Prostate gland (tissue), 2 donors: Measurements from ENCODE around the gene RACK1.
"Not testable (repeated sequence)": the region's sequence is repeated elsewhere in the genome, so short reads cannot be mapped to it uniquely, and the experiment has no call there.

Experiments
- POLR2AphosphoS5 ChIP-seq: sonication (generic); formaldehyde crosslinking; IDR thresholded peaks from one replicate; pipeline ENCODE4 v1.6.1; 2017; ENCODE audit warnings: antibody characterized with exemption
- TF ChIP-seq, protein P1 (sequence below), 4 experiments: fragments of 200-600 bp in 2 of 4; fragments of 450-650 bp in 2 of 4; sonication (generic) in 2 of 4; IDR thresholded peaks; 1 replicate in 3 of 4; 2 replicates in 1 of 4; pipeline ENCODE4 v1.5.1; 2016 to 2019; ENCODE audit warnings: antibody characterized with exemption in 4 of 4, mild to moderate bottlenecking in 2 of 4, moderate library complexity in 2 of 4

DNA sequence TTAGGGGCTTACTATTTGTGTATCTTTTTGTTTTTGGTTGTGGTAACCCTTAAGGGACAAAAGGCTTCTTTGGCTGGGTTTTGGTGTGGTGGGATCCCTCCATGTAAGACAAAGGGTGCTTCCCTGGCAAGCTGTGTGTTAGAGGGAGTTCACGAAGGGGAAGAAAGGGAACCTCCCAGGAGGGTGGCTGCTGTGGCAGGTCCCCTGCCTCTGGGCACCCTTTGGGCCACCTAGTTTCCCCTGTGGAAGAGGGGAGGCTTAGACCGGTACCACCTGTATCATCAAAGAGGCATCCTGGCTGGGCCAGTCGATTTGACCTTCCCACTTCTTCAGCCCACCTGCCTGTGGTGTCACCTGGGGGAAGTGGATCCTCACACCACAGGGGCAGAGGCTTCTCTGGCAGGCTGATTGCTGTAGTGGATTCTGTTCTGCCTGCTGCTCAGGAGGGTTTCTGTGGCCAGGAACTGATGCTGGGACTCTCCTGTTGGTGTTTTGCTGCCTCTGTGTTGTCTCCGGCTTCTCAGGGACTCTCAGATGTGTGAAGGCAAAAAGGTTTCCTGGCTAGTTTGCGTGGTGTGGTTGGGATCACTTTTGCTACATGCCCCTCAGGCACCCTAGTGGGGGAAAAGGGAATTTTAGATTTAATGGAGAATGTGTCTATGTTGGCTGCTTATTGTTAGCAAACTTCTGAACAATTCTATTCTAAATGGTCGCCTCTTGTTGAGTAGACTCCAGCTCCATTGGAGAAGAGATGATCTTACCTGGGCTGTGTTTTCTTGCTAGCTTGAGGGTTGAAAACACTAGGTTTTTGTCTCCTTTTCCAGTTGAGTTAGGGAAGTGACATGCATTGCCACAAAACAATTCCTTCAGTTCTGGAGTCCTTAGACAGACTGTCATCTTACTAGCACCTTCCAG, 40.4 kb upstream of the RACK1 start:
- TF ChIP-seq, protein P1, sequence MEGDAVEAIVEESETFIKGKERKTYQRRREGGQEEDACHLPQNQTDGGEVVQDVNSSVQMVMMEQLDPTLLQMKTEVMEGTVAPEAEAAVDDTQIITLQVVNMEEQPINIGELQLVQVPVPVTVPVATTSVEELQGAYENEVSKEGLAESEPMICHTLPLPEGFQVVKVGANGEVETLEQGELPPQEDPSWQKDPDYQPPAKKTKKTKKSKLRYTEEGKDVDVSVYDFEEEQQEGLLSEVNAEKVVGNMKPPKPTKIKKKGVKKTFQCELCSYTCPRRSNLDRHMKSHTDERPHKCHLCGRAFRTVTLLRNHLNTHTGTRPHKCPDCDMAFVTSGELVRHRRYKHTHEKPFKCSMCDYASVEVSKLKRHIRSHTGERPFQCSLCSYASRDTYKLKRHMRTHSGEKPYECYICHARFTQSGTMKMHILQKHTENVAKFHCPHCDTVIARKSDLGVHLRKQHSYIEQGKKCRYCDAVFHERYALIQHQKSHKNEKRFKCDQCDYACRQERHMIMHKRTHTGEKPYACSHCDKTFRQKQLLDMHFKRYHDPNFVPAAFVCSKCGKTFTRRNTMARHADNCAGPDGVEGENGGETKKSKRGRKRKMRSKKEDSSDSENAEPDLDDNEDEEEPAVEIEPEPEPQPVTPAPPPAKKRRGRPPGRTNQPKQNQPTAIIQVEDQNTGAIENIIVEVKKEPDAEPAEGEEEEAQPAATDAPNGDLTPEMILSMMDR (IDR thresholded peaks at IDR 0.05), result not testable (repeated sequence)
- TF ChIP-seq POLR2AphosphoS5, result not testable (repeated sequence)
